H1 (cell line): ENCODE measurements around the gene MGME1. TPM values are rescaled to one million over a fixed set of nuclear protein-coding genes. Genes with fewer than 3 reads are reported as not detected.

ENCODE experiments used
- CTCF ChIA-PET: fragments of 300-600 bp; sonication (Branson Sonifier 250); formaldehyde crosslinking; loops from one replicate; lab custom pipeline; 2021; ENCODE audit not compliant: partially characterized antibody; lab: Charles Lee
- POLR2A ChIA-PET: fragments of 300-600 bp; sonication (Branson Sonifier 250); formaldehyde crosslinking; loops from one replicate; lab custom pipeline; 2021; ENCODE audit warnings: inconsistent platforms; ENCODE audit not compliant: partially characterized antibody; lab: Charles Lee
- DNase-seq, 2 experiments: peaks; one replicate each; pipeline versions ENCODE4 v3.0.0 to v3.0.0-alpha.2; 2010 to 2022; ENCODE audit warnings: low spot score in 2 of 2, low read depth in 1 of 2, mixed read lengths in 1 of 2
- FAIRE-seq: peaks from 2 replicates; lab custom pipeline; 2011; peaks lifted over from hg19 to GRCh38; lab: Jason Lieb, UNC
- H2AFZ ChIP-seq: 2 replicates; pipeline ENCODE4 v1.8.1; 2012; ENCODE audit warnings: low read length, inconsistent platforms
- H2AK5ac ChIP-seq: 2 replicates; pipeline ENCODE4 v1.6.1; 2013; ENCODE audit warnings: low read depth, low read length
- H2BK120ac ChIP-seq: replicated peaks from 2 replicates; pipeline ENCODE3; 2013; ENCODE audit warnings: low read depth, low read length, inconsistent platforms
- H2BK12ac ChIP-seq: 2 replicates; pipeline ENCODE4 v1.6.1; 2013; ENCODE audit warnings: low read depth, low read length
- H2BK15ac ChIP-seq: 2 replicates; pipeline ENCODE4 v1.6.1; 2013; ENCODE audit warnings: low read length
- H2BK20ac ChIP-seq: 2 replicates; pipeline ENCODE4 v1.6.1; 2013; ENCODE audit warnings: low read length
- H2BK5ac ChIP-seq: 2 replicates; pipeline ENCODE4 v1.6.1; 2013; ENCODE audit warnings: low read depth, low read length
- H3K14ac ChIP-seq: 2 replicates; pipeline ENCODE4 v1.6.1; 2013; ENCODE audit warnings: inconsistent platforms; ENCODE audit not compliant: insufficient read length
- H3K18ac ChIP-seq: 2 replicates; pipeline ENCODE4 v1.6.1; 2013; ENCODE audit warnings: low read length; ENCODE audit errors: extremely low read depth
- H3K23ac ChIP-seq: 2 replicates; pipeline ENCODE4 v1.6.1; 2013; ENCODE audit warnings: inconsistent platforms; ENCODE audit not compliant: insufficient read length
- H3K23me2 ChIP-seq: 2 replicates; pipeline ENCODE4 v1.6.1; 2013; ENCODE audit warnings: low read depth, low read length
- H3K27ac ChIP-seq: 2 replicates; pipeline ENCODE4 v1.6.1; 2011; ENCODE audit warnings: low read depth, low read length, inconsistent platforms
- H3K27me3 ChIP-seq, 4 experiments: replicated peaks in 1 of 4; 1 replicate in 1 of 4; 2 replicates in 3 of 4; pipeline versions ENCODE4 v1.6.1 to v1.8.1; 2011 to 2013; ENCODE audit warnings: low read length in 3 of 4, mild to moderate bottlenecking in 3 of 4, inconsistent platforms in 2 of 4, mixed read lengths in 2 of 4, moderate library complexity in 1 of 4; ENCODE audit not compliant: control insufficient read depth in 3 of 4, insufficient read depth in 3 of 4; ENCODE audit errors: extremely low read depth in 1 of 4
- H3K36me3 ChIP-seq, 4 experiments: 2 replicates each; pipeline versions ENCODE4 v1.6.1 to v1.8.1; 2011 to 2013; ENCODE audit warnings: mild to moderate bottlenecking in 4 of 4, low read length in 3 of 4, moderate library complexity in 2 of 4, control low read depth in 1 of 4, inconsistent platforms in 1 of 4; ENCODE audit not compliant: insufficient read depth in 4 of 4, control insufficient read depth in 2 of 4
- H3K4ac ChIP-seq: replicated peaks from 2 replicates; pipeline ENCODE3; 2013; ENCODE audit warnings: low read length, low read depth, mixed read lengths, inconsistent platforms; ENCODE audit not compliant: insufficient read length
- H3K4me1 ChIP-seq, 4 experiments: replicated peaks in 1 of 4; 1 replicate in 1 of 4; 2 replicates in 3 of 4; pipeline versions ENCODE4 v1.6.1 to v1.8.1; 2011 to 2013; ENCODE audit warnings: low read length in 3 of 4, inconsistent platforms in 2 of 4, mixed read lengths in 1 of 4; ENCODE audit not compliant: insufficient read depth in 4 of 4, control insufficient read depth in 3 of 4
- H3K4me2 ChIP-seq, 2 experiments: 2 replicates each; pipeline versions ENCODE4 v1.6.1 to v1.8.1; 2011 to 2013; ENCODE audit warnings: low read depth in 2 of 2, low read length in 2 of 2, control low read depth in 1 of 2, inconsistent platforms in 1 of 2, mild to moderate bottlenecking in 1 of 2; ENCODE audit not compliant: insufficient read depth in 1 of 2
- H3K4me3 ChIP-seq, 4 experiments: fragments of 200-600, 300-600 bp in 1 of 4; sonication (generic), shearing (Covaris generic), sonication (Bioruptor Twin) in 1 of 4; 2 replicates each; pipeline versions ENCODE4 v1.5.1 to v1.8.1; 2011 to 2016; ENCODE audit warnings: low read length in 4 of 4, low read depth in 3 of 4, control low read depth in 2 of 4, inconsistent platforms in 2 of 4, mild to moderate bottlenecking in 2 of 4, mixed read lengths in 1 of 4, moderate library complexity in 1 of 4; ENCODE audit not compliant: insufficient read depth in 2 of 4; ENCODE audit errors: extremely low read depth in 1 of 4
- H3K56ac ChIP-seq: replicated peaks from 2 replicates; pipeline ENCODE3; 2013; ENCODE audit warnings: low read depth, mild to moderate bottlenecking, mixed read lengths, low read length, inconsistent platforms; ENCODE audit not compliant: insufficient read length
- H3K79me1 ChIP-seq: 2 replicates; pipeline ENCODE4 v1.6.1; 2013; ENCODE audit warnings: low read depth, low read length, control low read depth
- H3K79me2 ChIP-seq, 2 experiments: 2 replicates each; pipeline versions ENCODE4 v1.6.1 to v1.8.1; 2012 to 2013; ENCODE audit warnings: low read length in 2 of 2, mild to moderate bottlenecking in 2 of 2, inconsistent platforms in 1 of 2; ENCODE audit not compliant: insufficient read depth in 2 of 2, control insufficient read depth in 1 of 2
- H3K9ac ChIP-seq, 4 experiments: replicated peaks in 1 of 4; 1 replicate in 1 of 4; 2 replicates in 3 of 4; pipeline versions ENCODE4 v1.6.1 to v1.8.1; 2011 to 2013; ENCODE audit warnings: low read depth in 3 of 4, low read length in 3 of 4, control low read depth in 2 of 4, mild to moderate bottlenecking in 2 of 4, moderate library complexity in 2 of 4, inconsistent platforms in 1 of 4; ENCODE audit errors: extremely low read depth in 1 of 4
- H3K9me3 ChIP-seq, 2 experiments: 2 replicates each; pipeline versions ENCODE4 v1.6.1 to v1.8.1; 2012 to 2013; ENCODE audit warnings: mild to moderate bottlenecking in 2 of 2, moderate library complexity in 2 of 2, control low read depth in 1 of 2, inconsistent platforms in 1 of 2, low read depth in 1 of 2, low read length in 1 of 2, mixed read lengths in 1 of 2; ENCODE audit not compliant: insufficient read depth in 2 of 2
- H4K20me1 ChIP-seq, 2 experiments: replicated peaks in 1 of 2; 2 replicates each; pipeline versions ENCODE3 to v1.8.1; 2011 to 2013; ENCODE audit warnings: inconsistent platforms in 2 of 2, low read length in 2 of 2, mild to moderate bottlenecking in 1 of 2; ENCODE audit not compliant: insufficient read depth in 2 of 2, control insufficient read depth in 1 of 2
- H4K5ac ChIP-seq: 2 replicates; pipeline ENCODE4 v1.6.1; 2013; ENCODE audit warnings: low read length, low read depth, mixed read lengths, inconsistent platforms; ENCODE audit not compliant: insufficient read length
- H4K8ac ChIP-seq: 2 replicates; pipeline ENCODE4 v1.8.0; 2013; ENCODE audit warnings: mild to moderate bottlenecking, moderate library complexity, low read length, inconsistent platforms; ENCODE audit not compliant: insufficient read depth; ENCODE audit errors: extremely low read depth
- H4K91ac ChIP-seq: replicated peaks from 2 replicates; pipeline ENCODE3; 2013; ENCODE audit warnings: low read length, mixed read lengths, inconsistent platforms; ENCODE audit not compliant: insufficient read length
- ASH2L ChIP-seq: fragments of 200-600, 300-600 bp; sonication (generic); IDR thresholded peaks from one replicate; pipeline ENCODE4 v1.7.1; 2017; ENCODE audit warnings: low read length
- CHD2 ChIP-seq: IDR thresholded peaks from 2 replicates; pipeline ENCODE4 v1.6.1; 2012; ENCODE audit warnings: low read length, improper control_type of control experiment
- EZH2 ChIP-seq: fragments of 200-600 bp; sonication (generic); IDR thresholded peaks from 2 replicates; pipeline ENCODE4 v1.7.1; 2012; ENCODE audit warnings: low read depth, mild to moderate bottlenecking, moderate library complexity, low read length, inconsistent platforms; ENCODE audit not compliant: severe bottlenecking
- JUND ChIP-seq: IDR thresholded peaks from 2 replicates; pipeline ENCODE4 v1.6.1; 2011; ENCODE audit warnings: mild to moderate bottlenecking, improper control_type of control experiment, low read length
- RNF2 ChIP-seq: fragments of 200-900, 300-1000 bp; sonication (generic); IDR thresholded peaks from 2 replicates; pipeline ENCODE4 v1.7.1; 2016; ENCODE audit warnings: borderline replicate concordance, low read depth, mild to moderate bottlenecking, antibody characterized with exemption, low read length; ENCODE audit not compliant: poor library complexity, severe bottlenecking; ENCODE audit errors: missing control alignments
- SRF ChIP-seq: IDR thresholded peaks from 2 replicates; pipeline ENCODE4 v1.6.1; 2011; ENCODE audit warnings: mild to moderate bottlenecking, low read depth, low read length, moderate library complexity
- WGBS, 2 experiments: shearing (Covaris generic) in 1 of 2; methylation state at CpG; one replicate each; pipeline versions ENCODE4 v1.1.6 to v1.1.7; 2013 to 2015; ENCODE audit warnings: low lambda C conversion rate in 2 of 2, mixed read lengths in 2 of 2, inconsistent platforms in 1 of 2, low coverage in 1 of 2, missing lambda C conversion rate in 1 of 2; ENCODE audit not compliant: insufficient replicate concordance in 2 of 2, insufficient coverage in 1 of 2, insufficient read length in 1 of 2; ENCODE audit errors: extremely low coverage in 1 of 2, missing lambda C conversion rate in 1 of 2; 5-methylcytosine and 5-hydroxymethylcytosine counted together
- polyA plus RNA-seq, 7 experiments: library from polyadenylated mRNA; depleted of rRNA in 3 of 7; stranded (reverse) in 5 of 7; unstranded in 2 of 7; fragments of >200 nt in 5 of 7; fragments of 200-250 nt in 2 of 7; gene quantifications; 1 replicate in 5 of 7; 2 replicates in 1 of 7; 4 replicates in 1 of 7; pipeline versions ENCODE4 v1.2.1 to v1.2.3, GENCODE V29; 2011 to 2013; ENCODE audit warnings: missing spikeins in 2 of 7, mixed read lengths in 2 of 7
- total RNA-seq: library from RNA; stranded (reverse); fragmentation: NEBNext Ultra II Directional; extraction: Animal tissue kit (Norgen Biotek cat#: 25700); gene quantifications from 2 replicates; pipeline ENCODE4 v1.2.1, GENCODE V29; 2021
- TF ChIP-seq, protein P1 (sequence below), 3 experiments: IDR thresholded peaks; 1 replicate in 2 of 3; 2 replicates in 1 of 3; pipeline versions ENCODE4 v1.5.1 to v1.6.1; 2011; ENCODE audit warnings: low read length in 3 of 3, mild to moderate bottlenecking in 3 of 3, inconsistent platforms in 2 of 3, low read depth in 1 of 3, moderate library complexity in 1 of 3; ENCODE audit not compliant: insufficient read depth in 1 of 3; ENCODE audit errors: control extremely low read depth in 1 of 3

Gene MGME1
- total and polyA plus RNA-seq, 2 of the 8 experiments (the other 6 are each of a cell fraction or from before 2014, with no cell fraction given) = 27.7 to 59.0 TPM

DNA sequence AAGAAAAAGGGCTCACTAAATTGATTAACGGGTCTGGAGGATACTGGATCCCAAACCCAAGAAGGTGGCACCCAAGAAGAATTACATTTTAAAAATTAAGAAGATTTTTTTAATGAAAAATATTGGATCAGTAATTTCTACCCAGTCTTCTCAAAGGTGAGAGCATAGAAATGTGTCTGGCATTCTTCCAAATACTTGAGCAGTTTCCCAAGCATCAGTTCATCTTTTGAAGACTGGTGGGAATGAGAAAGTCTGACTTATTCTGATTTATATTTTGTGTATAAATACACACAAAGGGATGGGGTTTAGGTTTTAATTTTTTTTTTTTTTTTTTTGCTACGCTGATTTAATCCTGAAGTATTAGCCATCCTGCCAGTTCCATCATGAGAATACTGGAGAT lies 3.3 kb downstream of the MGME1 start:
- Histone ChIP-seq H3K18ac (no peak overlapping the region), H3K23me2 (peaks cover 2% of the 10 kb centered on the region), H3K79me2 (peaks cover 46 to 95% of the 10 kb centered on the region in 2 experiments), H3K9ac (no peak overlapping the region; a peak in 1 of 7 replicates), H2BK5ac (no peak overlapping the region), H2BK15ac (no peak overlapping the region), H3K9me3 (no peaks in the 10 kb centered on the region), H3K79me1 (peaks cover 3% of the 10 kb centered on the region; the same call in 1 of the 2 replicates), H3K4me2 (peak overlapping the region; percentile 87 to 98), H2BK20ac (no peak overlapping the region), H3K4ac (no peak overlapping the region), H4K91ac (no peak overlapping the region), H3K14ac (no peak overlapping the region), H2AK5ac (no peak overlapping the region), H3K27ac (no peak overlapping the region), H3K4me3 (peak overlapping the region; percentile 54 to 99 (median 86); a peak in 7 of 8 replicates), H3K36me3 (peaks cover 5 to 52% (median 8%) of the 10 kb centered on the region in 4 experiments; a peak in 6 of 8 replicates), H3K4me1 (peaks cover 0 to 6% (median 2%) of the 10 kb centered on the region in 4 experiments; a peak in 4 of 7 replicates), H4K8ac (no peak overlapping the region), H3K27me3 (no peaks in the 10 kb centered on the region), H2AFZ (no peak overlapping the region), H3K23ac (no peak overlapping the region), H3K56ac (no peak overlapping the region), H2BK12ac (no peak overlapping the region), H4K20me1 (peaks cover 4 to 7% of the 10 kb centered on the region in 2 experiments), H4K5ac (no peak overlapping the region), H2BK120ac (no peak overlapping the region)
- FAIRE-seq (no peak), DNase-seq (no peak)
- 76% methylated on average over 2 of the region's 2 CpGs; no CpG with 5 or more reads in 1 of the 2 experiments for WGBS, 2 experiments
- ChIA-PET POLR2A (interaction anchor here (4.7 to 20.7 kb wide), 2 partner anchors 19 to 32 kb away, joined by 30 to 424 read pairs; no protein-coding TSS in a partner anchor), CTCF (interaction anchor here (1.6 kb wide), 1 partner anchor 47 kb away, joined by 5 read pairs; no protein-coding TSS in a partner anchor)
- no peak for TF ChIP-seq EZH2
- TF ChIP-seq JUND = no peak
- TF ChIP-seq RNF2 = no peak
- no peak for TF ChIP-seq SRF
- TF ChIP-seq, protein P1, sequence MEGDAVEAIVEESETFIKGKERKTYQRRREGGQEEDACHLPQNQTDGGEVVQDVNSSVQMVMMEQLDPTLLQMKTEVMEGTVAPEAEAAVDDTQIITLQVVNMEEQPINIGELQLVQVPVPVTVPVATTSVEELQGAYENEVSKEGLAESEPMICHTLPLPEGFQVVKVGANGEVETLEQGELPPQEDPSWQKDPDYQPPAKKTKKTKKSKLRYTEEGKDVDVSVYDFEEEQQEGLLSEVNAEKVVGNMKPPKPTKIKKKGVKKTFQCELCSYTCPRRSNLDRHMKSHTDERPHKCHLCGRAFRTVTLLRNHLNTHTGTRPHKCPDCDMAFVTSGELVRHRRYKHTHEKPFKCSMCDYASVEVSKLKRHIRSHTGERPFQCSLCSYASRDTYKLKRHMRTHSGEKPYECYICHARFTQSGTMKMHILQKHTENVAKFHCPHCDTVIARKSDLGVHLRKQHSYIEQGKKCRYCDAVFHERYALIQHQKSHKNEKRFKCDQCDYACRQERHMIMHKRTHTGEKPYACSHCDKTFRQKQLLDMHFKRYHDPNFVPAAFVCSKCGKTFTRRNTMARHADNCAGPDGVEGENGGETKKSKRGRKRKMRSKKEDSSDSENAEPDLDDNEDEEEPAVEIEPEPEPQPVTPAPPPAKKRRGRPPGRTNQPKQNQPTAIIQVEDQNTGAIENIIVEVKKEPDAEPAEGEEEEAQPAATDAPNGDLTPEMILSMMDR (IDR thresholded peaks at IDR 0.05; ENCODE audit: control extremely low read depth in 1 of 3, insufficient read depth in 1 of 3, low read depth in 1 of 3, low read length in 3 of 3) = no peak
- no peak for TF ChIP-seq CHD2
- TF ChIP-seq ASH2L = no peak
